RWPE2 (cell line): ENCODE results near the gene FIG4.

Experiments used
- ATAC-seq: fragments of 200-7000 bp; cut with Tn5 transposase; 3 replicates; pipeline ENCODE4 v1.9.1; 2021; ENCODE audit warnings: low read depth
- DNase-seq: peaks from one replicate; pipeline ENCODE4 v3.0.0-alpha.2; 2020; ENCODE audit warnings: low spot score
- H3K27ac ChIP-seq: fragments of 450-650 bp; 2 replicates; pipeline ENCODE4 v1.5.1; 2017; ENCODE audit warnings: mild to moderate bottlenecking; ENCODE audit not compliant: poor library complexity, severe bottlenecking
- H3K27me3 ChIP-seq: fragments of 250-450 bp; sonication (Bioruptor Pico); 2 replicates; pipeline ENCODE4 v1.5.1; 2021; ENCODE audit warnings: mild to moderate bottlenecking, moderate library complexity; ENCODE audit not compliant: insufficient read depth, poor library complexity, severe bottlenecking
- H3K36me3 ChIP-seq: fragments of 250-450 bp; sonication (Bioruptor Pico); 2 replicates; pipeline ENCODE4 v1.5.1; 2020; ENCODE audit warnings: low read depth, mild to moderate bottlenecking, moderate library complexity
- H3K4me1 ChIP-seq: fragments of 250-450 bp; sonication (Bioruptor Pico); 2 replicates; pipeline ENCODE4 v1.5.1; 2021; ENCODE audit warnings: mild to moderate bottlenecking, moderate library complexity; ENCODE audit not compliant: insufficient read depth, poor library complexity, severe bottlenecking
- H3K4me3 ChIP-seq: fragments of 250-450 bp; sonication (Bioruptor Pico); 2 replicates; pipeline ENCODE4 v1.5.1; 2021; ENCODE audit warnings: mild to moderate bottlenecking, moderate library complexity; ENCODE audit not compliant: severe bottlenecking
- H3K9me3 ChIP-seq: fragments of 250-450 bp; sonication (Bioruptor Pico); 2 replicates; pipeline ENCODE4 v1.5.1; 2021; ENCODE audit warnings: mild to moderate bottlenecking, moderate library complexity; ENCODE audit not compliant: severe bottlenecking
- CTCF ChIP-seq: fragments of 450-650 bp; IDR thresholded peaks from one replicate; pipeline ENCODE4 v1.5.1; 2017; ENCODE audit warnings: mild to moderate bottlenecking, moderate library complexity; ENCODE audit not compliant: poor library complexity, severe bottlenecking

Gene FIG4

GRCh38 chr6:109834131-109834530 is 143.0 kb downstream of the FIG4 start:
- no peak for ATAC-seq
- Histone ChIP-seq H3K27me3 (no peaks in the 10 kb centered on the region), H3K9me3 (no peaks in the 10 kb centered on the region), H3K27ac (no peak overlapping the region), H3K4me1 (no peaks in the 10 kb centered on the region), H3K4me3 (no peak overlapping the region), H3K36me3 (no peaks in the 10 kb centered on the region)
- no peak for TF ChIP-seq CTCF
- DNase-seq: no peak

GRCh38 chr6:109834595-109835437 is 143.7 kb downstream of the FIG4 start:
- Histone ChIP-seq H3K4me1 (no peaks in the 10 kb centered on the region), H3K9me3 (no peaks in the 10 kb centered on the region), H3K27ac (no peak overlapping the region), H3K27me3 (no peaks in the 10 kb centered on the region), H3K36me3 (no peaks in the 10 kb centered on the region), H3K4me3 (no peak overlapping the region)
- TF ChIP-seq CTCF: no peak
- ATAC-seq: no peak
- DNase-seq: no peak

DNA sequence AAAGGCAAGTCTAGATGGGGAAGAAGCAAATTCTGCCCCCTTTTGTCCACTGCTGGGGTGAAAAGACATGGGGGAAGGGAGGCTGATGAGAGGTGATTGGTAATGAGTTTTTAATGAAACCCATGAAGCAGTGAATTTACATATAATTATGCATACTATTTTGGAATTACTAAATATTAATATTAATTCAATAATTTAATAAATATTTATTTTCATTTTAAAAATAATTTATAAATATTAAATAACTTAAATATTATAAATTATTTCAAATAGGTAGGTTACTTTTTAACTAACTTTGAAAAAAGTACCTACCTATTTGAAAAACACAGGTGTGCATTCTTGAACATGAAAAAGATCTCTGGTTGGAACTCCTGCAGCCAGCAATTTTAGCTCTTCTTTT is 148.9 kb downstream of the FIG4 start:
- no peak for TF ChIP-seq CTCF
- no peaks in the 10 kb centered on the region for H3K36me3 ChIP-seq
- no peak for ATAC-seq

DNA sequence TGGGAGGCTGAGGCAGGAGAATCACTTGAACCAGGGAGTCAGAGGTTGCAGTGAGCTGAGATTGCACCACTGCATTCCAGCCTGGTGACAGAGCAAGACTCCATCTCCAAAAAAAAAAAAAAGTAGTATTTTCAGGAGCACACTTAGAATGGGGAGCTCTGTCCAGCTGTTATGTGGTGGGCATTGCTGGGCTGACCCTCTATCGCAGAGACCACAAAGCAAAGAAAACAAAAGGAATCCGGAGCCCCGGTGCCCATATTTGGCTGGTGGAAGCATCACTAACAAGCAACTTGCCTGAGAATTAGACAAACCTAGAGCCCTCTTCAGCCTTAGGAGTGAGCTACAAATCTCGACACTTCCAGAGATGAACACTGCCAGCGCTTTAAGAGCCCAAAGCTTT is 149.7 kb downstream of the FIG4 start:
- DNase-seq: no peak

More for the DNA sequence above, 148.9 kb downstream of the FIG4 start:
- DNase-seq: no peak
- H3K27me3 ChIP-seq: no peaks in the 10 kb centered on the region
- H3K4me1 ChIP-seq: no peaks in the 10 kb centered on the region
- H3K9me3 ChIP-seq: peaks cover 3% of the 10 kb centered on the region
- H3K4me3 ChIP-seq: no peak overlapping the region
- H3K27ac ChIP-seq: no peak overlapping the region

More for the DNA sequence above, 149.7 kb downstream of the FIG4 start:
- no peaks in the 10 kb centered on the region for H3K4me1 ChIP-seq
- H3K36me3 ChIP-seq: no peaks in the 10 kb centered on the region
- no peak for ATAC-seq
- peaks cover 3% of the 10 kb centered on the region for H3K9me3 ChIP-seq
- no peak for TF ChIP-seq CTCF
- no peaks in the 10 kb centered on the region for H3K27me3 ChIP-seq
- H3K4me3 ChIP-seq: no peak overlapping the region
- H3K27ac ChIP-seq: no peak overlapping the region
